IPS-20b (cell line): ENCODE results near the gene UCP2.
A peak's percentile ranks its signal among the peaks of the same experiment; 100 is the strongest.

Experiments used
- H3K27ac ChIP-seq: one replicate; pipeline ENCODE4 v1.5.1; 2013; ENCODE audit warnings: low read length
- H3K27me3 ChIP-seq: 2 replicates; pipeline ENCODE4 v1.6.1; 2013; ENCODE audit warnings: mild to moderate bottlenecking, low read length, inconsistent platforms; ENCODE audit not compliant: insufficient read depth
- H3K36me3 ChIP-seq: 2 replicates; pipeline ENCODE4 v1.6.1; 2013; ENCODE audit warnings: low read depth, mild to moderate bottlenecking, inconsistent platforms, low read length, moderate library complexity; ENCODE audit not compliant: insufficient read depth
- H3K4me1 ChIP-seq: 2 replicates; pipeline ENCODE4 v1.6.1; 2013; ENCODE audit warnings: mild to moderate bottlenecking, control low read depth, inconsistent platforms, low read length, moderate library complexity; ENCODE audit not compliant: insufficient read depth
- H3K4me3 ChIP-seq: 2 replicates; pipeline ENCODE4 v1.5.1; 2013; ENCODE audit warnings: mild to moderate bottlenecking, low read length, inconsistent platforms
- H3K9ac ChIP-seq: 2 replicates; pipeline ENCODE4 v1.6.1; 2013; ENCODE audit warnings: low read depth, mild to moderate bottlenecking, inconsistent platforms, low read length, moderate library complexity
- H3K9me3 ChIP-seq: 2 replicates; pipeline ENCODE4 v1.6.1; 2013; ENCODE audit warnings: mild to moderate bottlenecking, low read depth, low read length, inconsistent platforms; ENCODE audit not compliant: insufficient read depth

UCP2 gene

DNA sequence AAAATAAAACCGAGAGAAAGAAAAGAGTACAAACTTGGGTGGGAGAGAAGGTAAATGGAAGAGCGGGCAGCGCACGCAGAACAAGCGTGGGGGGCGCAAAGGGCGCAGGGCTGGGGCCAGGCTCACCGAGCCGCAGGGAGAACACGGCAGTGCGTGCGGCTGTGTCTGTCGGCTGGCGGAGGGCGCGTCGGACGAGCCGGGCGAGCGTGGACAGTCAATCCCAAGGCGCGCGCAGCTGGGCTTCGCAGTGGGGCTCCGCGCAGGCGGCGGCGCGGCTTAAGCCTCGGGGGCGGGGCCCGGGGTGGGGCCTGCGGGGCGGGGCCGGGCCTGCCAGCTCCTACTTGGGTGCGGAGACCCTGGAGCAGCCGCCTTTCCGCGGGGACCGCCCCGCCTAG, at the start of gene UCP2:
Gene UCP2 (minus strand): TSS at position 249 of the 395 bp plus-strand sequence. CDS start 4,465 bp downstream, outside the sequence.
- H3K9me3 ChIP-seq = no peaks in the 10 kb centered on the region
- no peaks in the 10 kb centered on the region for H3K27me3 ChIP-seq
- H3K27ac ChIP-seq = peak within 1 kb of the TSS; percentile 77
- H3K4me3 ChIP-seq = peak within 1 kb of the TSS; percentile 98
- H3K4me1 ChIP-seq = peaks cover 23% of the 10 kb centered on the region; the same call in 1 of the 2 replicates
- H3K9ac ChIP-seq = peak within 1 kb of the TSS; percentile 93
- H3K36me3 ChIP-seq = peaks cover 37% of the 10 kb centered on the region

DNA sequence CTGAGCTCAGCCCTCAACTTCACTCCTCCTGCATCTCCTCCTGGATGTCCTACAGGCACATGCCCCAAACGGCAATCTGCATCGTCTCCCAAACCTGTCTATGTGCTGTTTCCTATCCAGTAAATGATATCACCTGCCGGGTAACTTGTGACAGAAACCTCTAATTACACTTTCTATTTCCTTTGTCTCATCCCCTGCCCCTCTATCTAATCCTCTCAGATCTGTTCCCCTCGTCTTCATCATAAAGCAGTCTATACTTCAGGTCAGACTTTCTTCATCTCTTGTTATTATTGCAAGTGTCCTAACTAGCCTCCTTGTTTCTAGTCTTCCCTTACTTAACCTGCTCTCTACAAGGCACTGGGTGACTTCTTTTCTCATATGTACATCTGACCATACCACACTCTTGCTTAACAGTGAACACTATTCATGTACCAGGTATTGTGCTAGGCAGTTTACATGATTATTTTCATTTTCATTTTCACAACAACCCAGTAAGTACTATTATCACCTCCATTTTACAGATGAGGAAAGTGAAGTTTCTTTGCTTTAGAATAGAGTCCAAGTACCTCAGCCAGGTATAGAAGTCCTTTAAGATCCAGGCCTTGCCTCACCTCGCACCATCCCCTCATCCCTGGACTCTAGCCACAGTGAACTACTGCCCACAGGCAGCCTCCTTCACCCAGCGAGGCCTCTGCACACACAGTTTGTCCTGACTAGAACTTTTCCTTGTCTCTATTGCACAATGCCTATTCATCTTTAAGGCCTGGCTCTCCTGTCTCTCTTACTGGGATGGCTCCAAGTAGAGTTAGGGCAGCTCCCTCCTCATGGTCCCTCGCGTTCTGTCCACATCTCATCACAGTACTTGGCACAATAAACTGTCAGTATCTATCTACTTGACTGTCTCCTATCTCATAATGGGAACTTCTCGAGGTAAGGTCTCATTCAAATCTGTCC, 48.4 kb upstream of the UCP2 start:
- Histone ChIP-seq H3K4me1 (no peaks in the 10 kb centered on the region), H3K9me3 (no peaks in the 10 kb centered on the region), H3K36me3 (peaks cover 34% of the 10 kb centered on the region)

DNA sequence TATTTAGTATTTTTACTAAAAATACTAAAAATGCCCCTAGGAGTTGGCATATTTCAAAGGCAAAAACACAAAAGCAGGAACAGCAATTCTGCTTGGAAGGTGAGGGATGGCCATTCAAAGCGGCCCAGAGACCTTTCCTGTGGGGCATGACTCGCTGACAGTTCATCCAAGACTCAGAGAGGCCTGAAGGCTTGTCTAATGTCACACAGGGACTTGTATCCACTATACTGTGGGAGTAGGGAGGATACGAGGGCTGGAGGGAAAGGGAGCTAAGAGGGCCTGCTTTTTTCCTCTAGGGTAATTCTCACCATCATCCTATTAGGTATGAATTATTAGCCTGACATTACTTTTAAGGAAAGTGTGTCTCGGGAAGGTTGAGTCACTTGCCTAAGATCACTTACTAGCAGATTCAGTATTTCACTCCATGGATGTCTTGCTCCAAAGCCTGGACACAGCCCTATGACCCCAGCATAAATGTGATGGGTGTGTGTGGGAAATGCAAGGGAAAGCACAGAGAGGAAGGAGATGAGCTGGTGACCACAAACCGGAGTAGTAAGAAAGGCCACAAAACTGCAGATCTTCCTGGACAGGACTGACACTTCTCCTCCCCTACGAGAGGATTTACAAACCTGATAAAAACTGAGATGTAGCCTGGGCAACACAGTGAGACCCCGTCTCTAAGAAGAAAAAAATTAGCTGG, 43.0 kb upstream of the UCP2 start:
- no peaks in the 10 kb centered on the region for H3K27me3 ChIP-seq
- no peak overlapping the region for H3K9ac ChIP-seq
- H3K27ac ChIP-seq = no peak overlapping the region
- no peaks in the 10 kb centered on the region for H3K4me1 ChIP-seq
- H3K9me3 ChIP-seq = no peaks in the 10 kb centered on the region
- 0 out of 2 replicates have a peak, but pooled peaks cover 5% of the 10 kb centered on the region for H3K36me3 ChIP-seq
- H3K4me3 ChIP-seq = no peak overlapping the region

More for the DNA sequence above, 48.4 kb upstream of the UCP2 start:
- no peak overlapping the region for H3K4me3 ChIP-seq
- H3K9ac ChIP-seq = no peak overlapping the region
- no peak overlapping the region for H3K27ac ChIP-seq
- H3K27me3 ChIP-seq = no peaks in the 10 kb centered on the region

GRCh38 chr11:74024261-74025029, 41.8 kb upstream of the UCP2 start:
- Histone ChIP-seq H3K4me3 (no peak overlapping the region), H3K9me3 (no peaks in the 10 kb centered on the region), H3K9ac (no peak overlapping the region), H3K27ac (no peak overlapping the region), H3K36me3 (0 out of 2 replicates have a peak, but pooled peaks cover 5% of the 10 kb centered on the region), H3K4me1 (no peaks in the 10 kb centered on the region), H3K27me3 (no peaks in the 10 kb centered on the region)

DNA sequence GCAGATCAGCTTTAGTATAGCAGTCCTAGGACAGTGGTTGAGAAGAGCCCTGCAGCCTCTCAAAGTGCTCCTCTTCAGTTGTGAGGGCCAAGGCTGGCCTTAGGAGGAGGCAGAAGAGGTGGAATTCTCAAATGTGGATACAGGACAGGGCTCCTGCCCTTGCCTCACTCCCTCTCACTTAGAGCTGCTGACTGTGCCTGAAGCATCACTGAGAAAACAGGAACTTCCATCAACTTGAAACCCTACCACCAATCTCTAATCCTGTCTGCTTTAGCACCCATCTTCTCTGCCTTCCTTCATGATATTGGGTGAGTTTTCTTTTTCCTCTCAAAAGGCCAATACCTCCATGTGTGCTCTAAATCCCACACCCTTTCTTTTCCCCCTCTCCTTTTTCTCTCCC, 40.6 kb upstream of the UCP2 start:
- Histone ChIP-seq H3K36me3 (0 out of 2 replicates have a peak, but pooled peaks cover 5% of the 10 kb centered on the region), H3K27me3 (no peaks in the 10 kb centered on the region), H3K9me3 (no peaks in the 10 kb centered on the region), H3K4me3 (no peak overlapping the region), H3K4me1 (no peaks in the 10 kb centered on the region), H3K27ac (no peak overlapping the region), H3K9ac (no peak overlapping the region)

DNA sequence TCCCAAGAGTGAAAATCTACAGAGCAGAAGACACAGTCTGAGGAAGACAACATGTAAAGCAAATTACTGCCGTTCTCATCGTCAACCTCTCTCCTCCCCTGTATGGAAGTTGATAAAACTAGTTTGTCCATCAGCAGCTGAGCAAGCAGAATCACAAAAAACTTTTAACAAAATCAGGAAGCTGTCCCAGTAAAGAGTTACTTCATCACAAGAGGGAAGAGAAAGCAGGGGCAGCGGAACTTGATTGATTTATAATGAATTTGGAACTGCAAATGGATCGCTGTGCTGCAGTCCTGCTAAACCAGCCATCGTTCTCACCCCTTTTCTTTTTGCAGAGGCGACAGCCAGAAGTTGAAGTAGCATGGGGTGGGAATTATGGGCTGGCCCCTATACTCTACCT, 39.9 kb upstream of the UCP2 start:
- no peak overlapping the region for H3K27ac ChIP-seq
- 0 out of 2 replicates have a peak, but pooled peaks cover 5% of the 10 kb centered on the region for H3K36me3 ChIP-seq
- no peaks in the 10 kb centered on the region for H3K9me3 ChIP-seq
- no peaks in the 10 kb centered on the region for H3K27me3 ChIP-seq
- no peak overlapping the region for H3K4me3 ChIP-seq
- H3K9ac ChIP-seq = no peak overlapping the region
- H3K4me1 ChIP-seq = no peaks in the 10 kb centered on the region

GRCh38 chr11:74021998-74022397, 39.4 kb upstream of the UCP2 start:
- Histone ChIP-seq H3K9ac (no peak overlapping the region), H3K36me3 (0 out of 2 replicates have a peak, but pooled peaks cover 5% of the 10 kb centered on the region), H3K9me3 (no peaks in the 10 kb centered on the region), H3K27ac (no peak overlapping the region), H3K27me3 (no peaks in the 10 kb centered on the region), H3K4me1 (no peaks in the 10 kb centered on the region), H3K4me3 (no peak overlapping the region)

DNA sequence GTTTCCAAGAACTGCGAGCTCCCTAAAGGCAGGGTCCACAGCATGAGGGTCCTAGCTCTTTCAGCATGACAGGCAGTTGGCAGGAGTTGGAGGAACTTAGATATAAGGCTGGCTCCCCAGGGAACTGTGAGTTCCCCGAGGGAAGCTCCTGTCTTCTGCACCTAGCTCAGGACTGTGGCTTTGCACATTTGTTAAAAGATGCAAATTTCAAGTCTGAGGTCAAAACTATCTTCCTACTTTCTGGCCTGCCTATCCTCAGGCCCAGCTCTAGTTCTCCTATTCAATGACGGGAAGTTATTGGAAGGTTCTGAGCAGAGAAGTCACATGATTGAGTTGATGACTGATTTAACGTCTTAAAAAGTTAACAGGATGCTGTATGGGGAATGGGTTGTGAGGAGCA, 37.9 kb upstream of the UCP2 start:
- H3K27ac ChIP-seq = no peak overlapping the region
- no peaks in the 10 kb centered on the region for H3K27me3 ChIP-seq
- no peak overlapping the region for H3K9ac ChIP-seq
- no peak overlapping the region for H3K4me3 ChIP-seq
- H3K9me3 ChIP-seq = no peaks in the 10 kb centered on the region
- no peaks in the 10 kb centered on the region for H3K4me1 ChIP-seq
- no peaks in the 10 kb centered on the region for H3K36me3 ChIP-seq

DNA sequence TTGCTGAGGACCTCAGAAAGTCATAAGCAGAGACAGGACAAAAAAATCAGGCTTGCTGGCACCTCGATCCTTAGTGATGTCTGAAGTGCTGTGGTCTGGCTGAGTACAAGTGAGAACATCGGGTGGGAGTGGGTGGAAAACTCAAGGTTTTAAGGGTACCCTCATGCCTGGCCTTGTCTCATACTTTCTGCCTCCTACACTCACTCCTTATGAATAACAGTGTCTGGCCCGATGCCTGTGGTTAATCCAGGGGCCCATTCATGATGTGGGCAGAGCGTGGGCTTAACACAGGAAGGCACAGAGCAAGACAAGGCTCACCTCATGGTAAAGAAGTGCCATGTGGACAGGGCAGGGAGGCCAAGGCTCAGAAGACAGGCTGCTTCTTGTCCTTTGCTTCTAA, 37.2 kb upstream of the UCP2 start:
- no peak overlapping the region for H3K4me3 ChIP-seq
- no peaks in the 10 kb centered on the region for H3K27me3 ChIP-seq
- H3K36me3 ChIP-seq = no peaks in the 10 kb centered on the region
- H3K27ac ChIP-seq = no peak overlapping the region
- H3K4me1 ChIP-seq = no peaks in the 10 kb centered on the region
- H3K9me3 ChIP-seq = no peaks in the 10 kb centered on the region
- H3K9ac ChIP-seq = no peak overlapping the region

DNA sequence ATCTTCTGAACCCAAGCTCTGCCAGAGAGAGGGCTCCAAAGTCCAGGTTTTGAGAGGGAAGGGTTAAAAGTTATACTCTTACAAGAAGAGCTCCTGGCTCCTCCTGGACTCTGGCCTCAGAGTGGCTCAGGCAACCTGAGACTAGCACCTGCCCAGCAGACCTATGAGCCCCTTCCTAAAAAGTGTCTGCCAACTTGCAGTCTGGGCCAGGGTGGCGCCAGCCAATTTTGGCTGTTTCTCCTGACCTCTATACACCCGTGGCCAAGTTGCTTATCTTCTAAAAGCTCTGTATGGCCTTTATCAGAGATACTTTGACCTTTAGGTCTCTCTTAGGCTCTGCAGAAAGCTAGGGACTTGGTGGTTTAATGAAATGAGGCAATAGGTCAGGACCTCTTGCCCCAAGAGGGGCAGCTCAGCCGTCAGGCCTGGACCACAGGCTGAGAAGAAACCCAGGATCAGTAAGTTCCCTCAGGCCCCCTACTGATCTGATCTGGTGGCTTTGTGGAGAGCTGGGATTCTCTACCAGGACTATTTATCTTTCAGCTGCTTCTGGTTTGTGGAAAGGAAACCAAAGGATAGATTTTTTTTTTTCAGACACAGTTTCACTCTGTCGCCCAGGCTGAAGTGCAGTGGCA, 36.6 kb upstream of the UCP2 start:
- no peak overlapping the region for H3K27ac ChIP-seq
- H3K9ac ChIP-seq = no peak overlapping the region
- no peaks in the 10 kb centered on the region for H3K4me1 ChIP-seq

More for the DNA sequence above, 36.6 kb upstream of the UCP2 start:
- Histone ChIP-seq H3K36me3 (no peaks in the 10 kb centered on the region), H3K27me3 (no peaks in the 10 kb centered on the region), H3K9me3 (no peaks in the 10 kb centered on the region), H3K4me3 (no peak overlapping the region)
